Stimulated activated CD8-positive, alpha-beta memory T cell treated with anti-CD3 and anti-CD28 coated beads, Interleukin-7, amount 100 ng/mL, for 1 hour (primary cell): Measurements from ENCODE around the gene COG2.
"Not testable (repeated sequence)": the region's sequence is repeated elsewhere in the genome, so short reads cannot be mapped to it uniquely, and the experiment has no call there.

Experiments used
- DNase-seq, 2 donors: peaks; one replicate each; pipeline ENCODE4 v3.0.0-alpha.2; 2020; ENCODE audit warnings: low read depth in 2 of 2

COG2 gene

GRCh38 chr1:230624097-230624713 lies 18.1 kb upstream of the COG2 start:
- DNase-seq: no peak

DNA sequence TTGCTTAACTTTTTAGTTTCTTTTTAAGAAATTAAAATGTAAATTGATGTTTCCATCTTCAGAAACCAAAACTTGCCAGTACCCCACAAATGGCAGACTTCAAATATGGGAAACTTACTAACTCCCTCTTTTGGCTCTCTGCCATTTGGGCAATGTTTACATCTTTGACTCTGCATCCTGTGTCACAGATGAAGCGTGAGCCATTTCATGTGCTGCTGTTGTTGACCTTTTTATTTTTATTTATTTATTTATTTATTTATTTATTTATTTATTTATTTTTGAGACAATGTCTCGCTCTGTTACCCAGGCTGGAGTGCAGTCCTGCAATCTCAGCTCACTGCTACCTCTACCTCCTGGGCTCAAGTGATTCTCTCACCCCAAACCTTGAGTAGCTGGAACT lies 16.0 kb upstream of the COG2 start:
- DNase-seq: no peak

DNA sequence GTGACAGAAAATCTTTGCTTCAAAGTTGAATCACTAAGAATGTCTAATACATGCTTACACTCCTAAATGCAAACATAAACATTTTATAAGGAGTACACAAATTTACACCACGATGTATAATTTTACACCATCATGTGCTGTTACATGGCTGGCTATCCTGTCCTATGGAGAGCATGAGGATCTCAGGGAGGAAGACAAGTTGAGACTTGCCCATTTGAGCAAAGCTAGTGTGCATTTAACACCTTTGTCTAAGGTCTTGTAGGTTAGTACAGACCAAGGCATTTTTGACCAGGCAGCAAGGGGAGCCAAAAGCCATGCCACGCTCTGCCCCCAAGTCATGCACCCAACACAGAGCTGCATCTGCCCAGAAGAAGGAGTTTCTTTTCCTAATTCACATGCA lies 14.5 kb upstream of the COG2 start:
- DNase-seq: no peak

- no peak for DNase-seq
Observed at GRCh38 chr1:230629511-230629910, 12.8 kb upstream of the COG2 start.

GRCh38 chr1:230631477-230631876 lies 10.8 kb upstream of the COG2 start:
- DNase-seq: no peak

GRCh38 chr1:230632273-230632873 lies 9.9 kb upstream of the COG2 start:
- DNase-seq: no peak

DNA sequence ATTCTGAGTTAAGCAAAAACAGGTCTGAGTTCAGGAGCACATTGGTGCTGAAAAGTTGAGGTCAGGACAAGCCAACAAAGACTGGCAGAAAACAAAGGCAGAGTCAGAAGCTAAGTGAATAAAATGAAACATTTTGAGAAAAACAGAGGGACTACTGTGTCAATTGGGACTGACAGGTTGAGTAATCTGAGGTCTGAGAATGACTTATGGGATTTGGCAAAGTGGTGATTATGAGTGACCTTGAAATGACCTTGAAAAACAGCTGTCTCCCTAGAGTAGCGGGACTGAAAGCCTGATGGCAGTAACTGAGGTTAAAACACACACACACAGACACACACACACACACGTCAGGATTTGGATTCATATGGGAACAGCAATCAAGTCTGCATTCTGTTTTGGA lies 8.8 kb upstream of the COG2 start:
- DNase-seq: no peak

DNA sequence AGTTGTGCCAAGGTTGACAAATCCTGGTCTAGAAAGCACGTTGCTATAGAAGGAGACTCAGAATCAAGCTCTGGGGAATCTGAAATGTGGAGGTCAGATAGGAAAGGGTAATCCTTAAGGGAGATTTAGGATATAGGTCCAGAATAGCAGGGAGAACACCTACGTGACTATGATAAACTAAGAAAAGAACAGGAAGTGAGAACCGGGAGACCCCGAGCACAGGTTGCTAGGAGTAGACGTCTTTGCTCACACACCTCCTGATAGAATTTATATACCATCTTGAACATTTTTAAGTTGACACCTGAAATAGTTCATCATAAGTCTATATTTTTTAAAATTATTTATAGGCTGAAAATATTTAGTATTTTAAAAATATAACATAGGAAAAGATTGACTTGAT lies 7.9 kb upstream of the COG2 start:
- DNase-seq: no peak

- no peak for DNase-seq
Observed at GRCh38 chr1:230636575-230637148, 5.6 kb upstream of the COG2 start.

- DNase-seq: no peak
Observed at GRCh38 chr1:230639714-230640209, 2.5 kb upstream of the COG2 start.

- DNase-seq: no peak
Observed at GRCh38 chr1:230641346-230641745, 935 bp upstream of the COG2 start.

- no peak for DNase-seq
Observed at GRCh38 chr1:230641900-230642262, 400 bp upstream of the COG2 start.

- no peak for DNase-seq
Observed at GRCh38 chr1:230643908-230644307, 1.6 kb downstream of the COG2 start.

- DNase-seq: no peak
Observed at GRCh38 chr1:230646710-230647302, 4.5 kb downstream of the COG2 start.

DNA sequence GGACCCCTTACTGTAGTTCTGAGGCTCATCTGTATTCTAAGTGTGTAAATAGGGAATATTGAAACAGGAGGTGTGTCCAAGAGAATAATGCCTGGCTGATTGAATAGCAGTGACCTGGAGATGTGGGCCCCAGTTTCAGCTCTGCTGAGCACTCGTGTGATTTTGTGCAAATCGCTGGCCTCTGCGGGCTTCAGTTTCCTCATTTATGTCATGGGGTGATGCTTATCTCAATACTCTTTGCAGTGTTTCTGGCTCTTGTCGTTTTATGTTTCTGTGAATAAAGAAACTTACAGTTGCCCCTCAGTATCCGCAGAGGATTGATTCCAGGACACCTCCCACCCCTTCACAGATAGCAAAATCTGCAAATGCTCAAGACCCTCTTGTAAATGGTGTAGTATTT lies 5.0 kb downstream of the COG2 start:
- no peak for DNase-seq

GRCh38 chr1:230648114-230648513 lies 5.8 kb downstream of the COG2 start:
- DNase-seq: no peak

GRCh38 chr1:230650300-230650699 lies 8.0 kb downstream of the COG2 start:
- DNase-seq: no peak

DNA sequence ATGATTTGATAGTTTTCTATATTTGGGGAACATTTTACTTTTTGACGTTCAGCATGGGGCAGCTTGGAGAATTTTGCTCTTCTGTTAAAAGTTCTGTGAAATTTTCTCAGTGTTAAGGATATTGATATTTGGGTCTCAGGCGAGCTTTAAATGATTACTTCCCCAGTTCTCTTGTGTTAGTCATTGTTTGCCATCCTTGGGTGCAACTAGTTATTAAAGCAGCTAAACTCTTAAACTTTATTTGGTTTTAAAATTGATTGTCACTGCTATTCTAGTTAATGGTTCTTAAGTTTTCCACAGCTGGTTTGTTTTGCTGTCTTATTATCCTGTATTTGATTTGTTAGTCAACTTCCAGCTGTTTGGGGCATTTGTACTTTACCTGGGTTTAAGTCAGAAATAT lies 9.0 kb downstream of the COG2 start:
- DNase-seq: no peak

DNA sequence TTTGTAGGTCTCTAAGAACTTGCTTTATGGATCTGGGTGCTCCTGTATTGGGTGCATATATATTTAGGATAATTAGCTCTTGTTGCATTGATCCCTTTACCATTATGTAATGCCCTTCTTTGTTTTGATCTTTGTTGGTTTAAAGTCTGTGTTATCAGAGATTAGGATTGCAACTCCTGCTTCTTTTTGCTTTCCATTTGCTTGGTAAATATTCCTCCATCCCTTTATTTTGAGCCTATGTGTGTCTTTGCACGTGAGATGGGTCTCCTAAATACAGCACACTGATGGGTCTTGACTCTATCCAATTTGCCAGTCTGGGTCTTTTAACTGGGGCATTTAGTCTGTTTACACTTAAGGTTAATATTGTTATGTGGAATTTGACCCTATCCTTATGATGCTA lies 14.4 kb downstream of the COG2 start:
- not testable (repeated sequence) for DNase-seq

GRCh38 chr1:230658103-230658502 lies 15.8 kb downstream of the COG2 start:
- DNase-seq: not testable (repeated sequence)

DNA sequence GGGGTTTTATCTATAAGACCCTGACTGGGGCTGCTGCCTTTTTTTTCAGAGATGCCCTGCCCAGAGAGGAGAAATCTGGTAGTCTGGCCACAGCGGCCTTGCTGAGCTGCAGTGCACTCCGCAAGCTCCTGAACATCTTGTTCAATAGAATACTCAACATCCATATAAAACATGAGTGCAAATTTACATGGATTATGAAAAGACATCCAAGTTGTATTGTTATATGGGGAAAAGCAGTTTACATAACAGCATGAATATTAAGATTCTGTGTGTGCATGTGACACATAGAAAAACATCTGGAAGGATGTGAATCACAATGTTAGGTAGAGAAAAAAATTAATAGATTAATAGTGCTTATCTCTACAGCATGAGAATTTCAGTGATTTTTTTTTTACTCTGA lies 16.4 kb downstream of the COG2 start:
- DNase-seq: no peak

DNA sequence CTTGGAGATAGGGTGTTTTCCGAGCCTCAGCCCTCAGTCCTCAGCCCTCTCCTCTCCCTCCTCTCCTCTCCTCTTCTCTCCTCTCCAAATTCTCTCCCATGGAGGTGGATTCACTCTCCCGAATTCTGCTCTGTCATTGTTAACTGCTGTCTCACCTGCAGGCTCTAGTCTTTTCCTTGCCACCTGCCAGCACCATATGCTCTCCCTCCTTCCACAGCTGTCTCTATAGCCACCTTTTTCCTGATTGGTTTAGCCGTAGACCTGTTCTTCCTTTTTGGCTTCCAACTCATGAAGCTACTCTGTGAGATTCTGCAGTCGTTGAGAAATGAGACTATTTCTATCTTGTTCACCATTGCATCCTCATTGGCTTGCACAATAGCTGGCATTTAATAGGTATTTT lies 19.7 kb downstream of the COG2 start:
- no peak for DNase-seq

GRCh38 chr1:230668227-230668626 lies 25.9 kb downstream of the COG2 start:
- no peak for DNase-seq
